ENCODE results near the gene KIF3C.
A peak's percentile ranks its signal among the peaks of the same experiment; 100 is the strongest.
"Not testable (repeated sequence)": the region's sequence is repeated elsewhere in the genome, so short reads cannot be mapped to it uniquely, and the experiment has no call there.

KIF3C gene

DNA sequence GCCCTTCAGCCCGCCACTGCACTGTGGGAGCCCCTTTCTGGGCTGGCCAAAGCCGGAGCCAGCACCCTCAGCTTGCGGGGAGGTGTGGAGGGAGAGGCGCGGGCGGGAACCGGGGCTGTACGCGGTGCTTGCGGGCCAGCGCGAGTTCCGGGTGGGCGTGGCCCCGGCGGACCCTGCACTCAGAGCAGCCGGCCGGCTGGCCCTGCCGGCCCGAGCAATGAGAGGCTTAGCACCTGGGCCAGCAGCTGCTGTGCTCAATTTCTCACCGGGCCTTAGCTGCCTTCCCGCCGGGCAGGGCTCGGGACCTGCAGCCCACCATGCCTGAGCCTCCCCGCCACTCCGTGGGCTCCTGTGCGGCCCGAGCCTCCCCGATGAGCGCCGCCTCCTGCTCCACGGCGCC lies 66.9 kb downstream of the KIF3C start:
- DNase-seq: not testable (repeated sequence)

DNA sequence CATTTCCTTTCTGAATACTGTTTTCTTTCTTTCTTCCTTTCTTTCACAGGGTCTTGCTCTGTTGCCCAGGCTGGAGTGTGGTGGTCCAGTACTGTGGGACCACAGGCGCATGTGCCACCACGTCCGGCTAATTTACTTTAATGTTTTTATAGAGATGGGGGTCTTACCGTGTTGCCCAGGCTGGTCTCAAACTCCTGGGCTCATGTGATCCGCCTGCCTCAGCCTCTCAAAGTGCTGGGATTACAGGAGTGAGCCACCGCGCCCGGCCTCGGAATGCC lies 68.7 kb downstream of the KIF3C start:
- DNase-seq: not testable (repeated sequence)

DNA sequence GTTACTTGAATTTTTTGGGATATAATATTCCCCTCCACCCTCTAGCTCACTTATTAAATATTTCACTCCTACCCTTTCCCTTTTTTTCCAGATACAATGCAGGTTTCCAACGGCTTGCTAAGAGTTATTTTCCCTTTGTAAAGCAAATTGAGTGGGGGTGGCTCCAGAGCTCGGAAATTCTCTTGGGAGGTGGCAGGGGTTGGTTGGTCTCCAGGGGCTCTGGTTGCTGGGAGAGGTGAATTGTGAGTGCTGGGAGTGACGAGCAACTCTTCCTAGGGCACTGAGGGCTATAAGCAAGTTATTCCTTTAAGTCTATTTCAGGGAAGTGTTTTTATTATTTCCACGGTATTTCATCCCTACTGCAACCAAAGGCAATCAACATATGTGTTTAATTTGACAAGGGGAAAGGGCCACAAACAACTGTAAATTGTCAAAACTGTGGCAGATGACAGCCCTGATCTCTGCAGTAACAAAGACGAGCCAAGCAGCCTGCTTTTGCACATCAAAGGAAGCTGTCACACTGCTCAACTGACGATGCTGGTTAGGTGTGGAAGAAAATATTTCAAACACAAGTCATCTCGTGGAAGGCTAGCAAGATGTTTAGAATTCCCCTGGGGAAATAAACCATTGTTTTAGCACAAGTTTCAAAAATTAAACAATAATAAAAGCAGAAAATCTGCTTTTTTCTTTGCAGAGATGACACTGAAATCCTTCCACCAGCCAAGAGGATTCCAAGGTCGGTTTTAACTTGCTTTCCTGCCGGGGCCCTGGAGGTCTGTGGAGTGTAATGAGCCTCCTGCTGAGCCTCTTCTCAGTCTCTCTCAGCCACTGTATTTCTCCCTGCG lies 69.2 kb downstream of the KIF3C start:
- no peak for DNase-seq

DNA sequence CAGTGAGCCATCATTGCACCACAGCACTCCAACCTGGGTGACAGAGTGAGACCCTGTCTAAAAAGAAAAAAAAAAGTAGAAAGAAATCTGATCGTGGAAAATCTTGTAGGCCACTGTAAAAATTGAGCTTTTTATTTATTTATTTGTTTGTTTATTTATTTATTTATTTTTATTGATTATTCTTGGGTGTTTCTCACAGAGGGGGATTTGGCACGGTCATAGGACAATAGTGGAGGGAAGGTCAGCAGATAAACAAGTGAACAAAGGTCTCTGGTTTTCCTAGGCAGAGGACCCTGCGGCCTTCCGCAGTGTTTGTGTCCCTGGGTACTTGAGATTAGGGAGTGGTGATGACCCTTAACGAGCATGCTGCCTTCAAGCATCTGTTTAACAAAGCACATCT lies 72.7 kb downstream of the KIF3C start:
- not testable (repeated sequence) for DNase-seq

DNA sequence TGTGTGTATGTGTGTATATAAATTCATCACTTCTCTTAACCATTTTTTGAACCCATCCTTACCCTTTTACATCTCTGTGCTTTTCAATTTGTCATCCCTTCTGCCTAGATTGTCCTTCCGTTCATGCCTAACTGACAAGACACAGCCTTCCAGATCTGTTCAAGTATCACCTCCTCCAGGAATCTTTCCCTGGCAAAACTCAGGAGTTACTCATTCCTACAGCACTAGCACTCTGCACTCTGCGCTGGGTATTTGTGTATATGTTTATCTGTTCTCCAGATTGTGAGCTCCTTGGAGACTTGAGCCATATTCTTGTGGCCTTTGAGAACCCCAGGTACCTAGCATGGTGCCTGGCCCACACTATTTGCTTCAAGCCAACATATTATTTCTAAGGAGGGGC lies 77.2 kb downstream of the KIF3C start:
- no peak for DNase-seq

DNA sequence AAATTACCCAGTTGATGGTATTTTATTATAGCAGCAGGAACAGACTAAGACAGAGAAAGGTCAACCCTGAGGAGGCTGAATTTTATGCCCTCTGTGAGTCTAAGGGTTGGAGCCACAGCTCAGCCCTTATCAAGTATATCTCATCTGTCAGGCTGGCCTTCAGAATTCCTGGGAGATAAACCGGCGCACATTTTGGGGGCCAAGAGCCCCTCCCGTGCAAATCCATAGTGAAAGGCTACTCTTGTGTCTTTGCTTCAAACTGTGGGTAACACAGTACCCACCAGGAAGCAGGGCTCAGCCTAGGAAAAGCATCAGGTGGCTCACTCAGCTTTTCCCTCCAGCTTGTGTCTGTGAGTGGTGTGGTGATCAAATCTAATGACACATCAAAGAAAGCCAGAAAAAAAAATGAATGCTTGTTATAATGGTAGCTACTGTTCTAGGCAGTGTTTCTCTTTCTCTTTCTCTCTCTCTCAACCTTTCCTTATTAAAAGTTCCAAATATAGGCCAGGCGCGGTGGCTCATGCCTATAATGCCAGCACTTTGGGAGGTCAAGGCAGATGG lies 79.0 kb downstream of the KIF3C start:
- no peak for DNase-seq

DNA sequence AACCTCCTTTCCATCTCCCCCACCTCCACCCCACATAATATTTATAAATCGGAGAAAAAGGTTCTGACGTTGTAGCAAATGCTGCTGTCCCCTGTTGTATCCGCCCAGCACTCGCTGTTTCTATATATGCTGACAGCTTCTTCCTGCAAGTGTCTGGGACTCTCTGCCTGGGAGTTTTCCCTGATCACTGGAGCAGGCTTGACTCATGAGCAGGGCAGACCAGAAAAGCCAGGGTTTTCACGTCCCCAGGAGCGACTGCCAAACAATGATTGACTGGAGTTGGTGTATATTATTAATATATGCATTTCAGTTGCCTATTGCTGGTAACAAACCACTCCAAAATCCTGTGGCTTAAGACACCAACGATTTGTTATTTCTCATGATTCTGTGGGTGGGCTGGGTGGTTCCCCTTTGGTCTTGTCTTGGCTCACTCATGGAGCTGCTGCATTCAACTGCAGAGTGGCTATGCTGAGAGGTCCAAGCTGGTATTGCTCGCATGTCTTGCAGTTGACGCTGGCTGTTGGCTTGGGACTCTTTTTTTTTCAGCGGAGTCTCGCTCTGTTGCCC lies 82.8 kb downstream of the KIF3C start:
- DNase-seq: no peak

DNA sequence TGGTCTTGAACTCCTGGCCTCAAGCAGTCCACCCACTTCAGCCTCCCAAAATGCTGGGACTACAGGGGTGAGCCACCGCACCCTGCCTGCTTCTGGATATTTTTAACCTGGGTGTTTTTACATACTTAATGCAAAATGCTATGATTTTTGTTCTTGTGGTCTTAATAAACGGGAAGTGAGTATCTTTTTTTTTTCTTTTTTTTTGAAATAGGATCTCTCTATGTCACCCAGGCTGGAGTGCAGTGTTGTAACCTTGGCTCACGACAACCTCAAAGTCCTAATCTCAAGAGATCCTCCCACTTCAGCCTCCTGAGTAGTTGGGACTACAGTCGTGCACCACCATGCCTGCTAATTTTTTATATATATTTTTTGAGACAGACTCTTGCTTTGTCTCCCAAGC lies 84.8 kb downstream of the KIF3C start:
- DNase-seq: no peak

DNA sequence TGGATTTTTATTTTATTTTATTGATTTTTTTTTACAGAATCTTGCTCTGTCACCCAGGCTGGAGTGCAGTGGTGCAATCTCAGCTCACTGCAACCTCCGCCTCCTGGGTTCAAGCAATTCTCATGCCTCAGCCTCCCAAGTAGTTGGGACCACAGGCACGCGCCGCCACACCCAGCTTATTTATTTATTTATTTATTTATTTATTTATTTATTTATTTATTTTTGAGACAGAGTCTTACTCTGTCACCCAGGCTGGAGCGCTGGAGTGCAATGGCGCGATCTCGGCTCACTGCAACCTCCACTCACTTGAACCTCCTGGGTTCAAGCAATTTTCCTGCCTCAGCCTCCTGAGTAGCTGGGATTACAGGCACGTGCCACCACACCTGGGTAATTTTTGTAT lies 86.0 kb downstream of the KIF3C start:
- DNase-seq: not testable (repeated sequence)

DNA sequence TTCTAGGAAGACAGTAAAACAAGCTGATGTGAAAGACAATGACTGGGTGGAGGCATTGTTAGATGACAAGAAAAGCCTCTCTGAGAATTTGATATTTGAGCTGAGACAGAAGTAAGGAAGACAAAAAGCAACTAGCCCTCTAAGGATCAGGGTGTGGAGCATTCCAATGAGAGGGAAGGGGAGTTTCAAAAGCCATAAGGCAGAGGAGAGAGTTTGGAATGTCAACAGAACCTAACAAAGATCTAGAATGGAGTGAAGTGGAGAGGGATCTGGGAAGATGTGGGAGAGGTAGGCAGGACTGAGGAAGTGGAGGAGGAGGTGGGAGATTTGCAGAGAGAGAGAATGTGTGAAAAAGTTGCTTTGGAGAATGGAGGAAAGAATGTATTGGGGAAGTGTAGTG lies 86.7 kb downstream of the KIF3C start:
- no peak for DNase-seq

DNA sequence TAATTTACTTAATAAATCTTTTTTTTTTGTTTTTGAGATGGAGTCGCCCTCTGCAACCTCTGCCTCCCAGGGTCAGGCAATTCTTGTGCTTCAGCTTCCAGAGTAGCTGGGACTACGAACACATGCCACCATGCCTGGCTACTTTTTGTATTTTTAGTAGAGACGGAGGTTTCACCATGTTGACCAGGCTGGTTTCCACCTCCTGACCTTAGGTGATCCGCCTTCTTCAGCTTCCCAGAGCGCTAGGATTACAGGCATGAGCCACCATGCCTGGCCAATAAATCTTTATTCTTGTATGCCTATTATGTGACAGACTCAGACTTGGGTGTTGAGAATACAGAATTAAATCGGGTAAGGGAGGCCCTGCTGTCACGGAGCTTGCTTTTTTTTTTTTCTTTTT lies 87.3 kb downstream of the KIF3C start:
- no peak for DNase-seq

DNA sequence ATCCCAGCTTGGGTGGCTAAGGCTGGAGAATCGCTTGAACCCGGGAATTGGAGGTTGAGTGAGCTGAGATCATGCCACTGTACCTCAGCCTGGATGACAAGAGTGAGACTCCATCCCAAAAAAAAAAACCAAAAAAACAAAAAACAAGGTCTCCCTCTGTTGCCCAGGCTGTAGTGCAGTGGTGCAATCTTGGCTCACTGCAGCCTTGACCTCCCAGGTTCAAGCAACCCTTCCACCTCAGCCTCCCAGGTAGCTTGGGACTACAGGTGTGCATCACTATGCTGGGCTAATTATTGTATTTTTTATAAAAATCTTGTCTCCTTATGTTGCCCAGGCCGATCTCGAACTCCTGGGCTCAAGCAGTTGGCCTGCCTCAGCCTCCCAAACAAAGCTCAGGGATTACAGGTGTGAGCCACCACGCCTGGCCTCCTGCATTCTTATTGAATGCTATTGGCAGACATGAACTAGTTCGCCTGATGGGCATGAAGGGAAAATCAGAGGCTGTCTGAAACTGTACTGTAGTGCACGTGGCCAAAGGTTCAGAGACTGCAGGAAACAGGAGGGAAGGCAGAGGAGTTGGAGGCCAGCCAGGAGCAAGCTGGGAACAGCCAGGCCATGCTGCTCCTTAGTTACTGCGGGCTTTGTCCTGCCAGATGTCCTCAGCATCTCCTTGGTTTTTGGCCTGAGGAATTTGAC lies 88.0 kb downstream of the KIF3C start:
- peak in 1 of 2 donors; percentile 30 for DNase-seq

DNA sequence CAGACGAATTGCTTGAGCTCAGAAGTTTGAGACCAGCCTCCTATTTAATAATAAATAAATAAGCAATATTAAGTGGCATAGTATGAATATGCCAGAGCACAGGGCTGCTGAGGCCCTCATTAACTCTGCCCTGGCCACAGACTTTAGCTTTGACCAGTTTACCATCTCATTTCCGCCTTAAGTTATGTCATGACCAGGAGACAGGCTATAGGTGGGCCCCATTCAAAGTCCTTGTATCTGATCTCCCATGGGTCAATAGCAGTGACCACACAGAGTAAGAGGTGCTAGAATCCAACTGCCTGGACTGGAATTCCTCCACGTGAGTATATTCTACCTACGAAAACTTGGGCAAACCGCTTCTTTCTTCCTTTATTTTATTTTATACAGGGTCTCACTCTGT lies 90.6 kb downstream of the KIF3C start:
- no peak for DNase-seq

DNA sequence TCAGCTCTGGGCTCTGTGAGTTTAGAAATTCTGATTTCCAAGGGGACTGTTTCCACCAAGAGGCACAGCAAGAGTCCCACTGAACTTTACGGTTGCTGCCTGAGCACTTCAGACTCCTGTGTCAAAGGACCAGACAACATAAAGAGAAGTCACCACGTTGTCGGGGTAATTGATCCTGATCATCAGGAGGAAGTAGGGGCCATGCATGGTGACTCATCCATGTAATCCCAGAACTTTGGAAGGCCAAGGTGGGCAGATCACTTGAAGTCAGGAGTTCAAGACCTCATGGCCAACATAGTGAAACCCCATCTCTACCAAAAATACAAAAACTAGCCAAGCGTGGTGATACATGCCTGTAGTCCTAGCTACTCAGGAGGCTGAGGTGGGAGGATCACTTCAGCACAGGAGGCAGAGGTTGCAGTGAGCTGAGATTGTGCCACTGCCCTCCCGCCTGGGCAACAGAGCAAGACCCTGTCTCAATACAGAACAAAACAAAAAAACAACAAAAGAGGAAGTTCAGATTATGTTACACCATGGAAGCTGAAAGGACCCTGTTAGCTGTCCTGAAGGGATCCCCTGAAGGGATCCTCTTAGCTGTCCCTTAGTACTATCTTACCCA lies 94.6 kb downstream of the KIF3C start:
- DNase-seq: no peak

DNA sequence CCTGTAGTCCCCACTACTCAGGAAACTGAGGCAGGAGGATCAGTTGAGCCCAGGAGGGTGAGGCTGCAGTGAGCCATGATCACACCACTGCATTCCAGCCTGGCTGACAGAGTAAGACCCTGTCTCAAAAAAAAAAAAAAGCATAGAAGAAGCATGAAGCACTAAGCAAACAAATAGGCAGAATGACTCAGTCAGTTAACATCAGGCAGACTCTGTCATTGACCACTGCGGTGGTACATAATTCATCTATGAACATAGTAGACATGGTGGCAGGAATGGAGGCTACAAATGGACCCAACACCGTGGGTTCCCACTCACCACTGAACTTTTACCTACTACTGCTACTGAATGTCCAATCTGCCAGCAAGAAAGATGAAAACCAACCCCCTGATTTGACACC lies 96.4 kb downstream of the KIF3C start:
- DNase-seq: no peak

DNA sequence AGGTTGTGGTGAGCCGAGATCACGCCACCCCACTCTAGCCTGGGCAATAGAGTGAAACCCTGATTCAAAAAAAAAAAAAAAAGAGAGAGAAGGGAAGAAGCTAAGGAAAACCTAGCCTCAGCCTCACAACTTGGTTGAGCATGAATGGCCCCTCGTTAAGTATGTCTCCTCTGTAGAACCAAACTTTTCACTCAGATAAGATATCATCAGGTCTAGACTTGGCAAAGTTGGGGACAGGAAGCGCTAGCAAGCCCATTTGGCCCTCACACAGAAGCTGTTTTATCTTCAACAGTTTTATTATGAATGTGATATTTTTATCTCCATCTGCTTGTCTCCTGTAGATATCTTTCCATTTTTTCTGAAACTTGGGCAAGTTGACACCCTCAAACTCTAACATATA lies 100.5 kb downstream of the KIF3C start:
- DNase-seq: no peak

DNA sequence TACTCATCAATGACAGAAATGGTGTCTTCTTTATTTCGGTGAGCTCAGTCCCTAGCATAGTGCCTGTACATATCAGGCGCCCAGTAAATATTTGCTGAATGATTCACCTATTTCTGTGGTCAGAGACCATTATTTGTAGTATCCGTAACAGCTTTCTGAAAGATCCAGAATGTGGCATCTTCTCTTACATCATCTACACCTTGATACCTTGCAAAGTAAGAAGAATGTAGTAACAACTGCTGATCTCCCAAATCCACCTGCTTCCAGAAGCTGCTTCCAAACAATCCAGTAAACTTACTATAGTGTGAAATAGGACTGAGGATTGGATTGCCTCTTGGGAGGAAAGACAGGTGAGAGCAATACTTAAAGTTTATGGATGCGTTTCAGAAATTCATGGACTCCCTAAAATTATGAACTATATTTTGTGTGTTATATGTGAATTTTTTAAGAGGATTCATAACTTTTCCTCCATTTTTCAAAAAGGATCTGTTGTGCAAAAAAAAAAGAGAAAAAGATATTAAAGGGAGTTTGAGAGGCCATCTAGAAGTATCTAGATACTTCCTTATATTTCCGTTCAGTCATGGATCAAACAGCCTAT lies 103.1 kb downstream of the KIF3C start:
- no peak for DNase-seq

DNA sequence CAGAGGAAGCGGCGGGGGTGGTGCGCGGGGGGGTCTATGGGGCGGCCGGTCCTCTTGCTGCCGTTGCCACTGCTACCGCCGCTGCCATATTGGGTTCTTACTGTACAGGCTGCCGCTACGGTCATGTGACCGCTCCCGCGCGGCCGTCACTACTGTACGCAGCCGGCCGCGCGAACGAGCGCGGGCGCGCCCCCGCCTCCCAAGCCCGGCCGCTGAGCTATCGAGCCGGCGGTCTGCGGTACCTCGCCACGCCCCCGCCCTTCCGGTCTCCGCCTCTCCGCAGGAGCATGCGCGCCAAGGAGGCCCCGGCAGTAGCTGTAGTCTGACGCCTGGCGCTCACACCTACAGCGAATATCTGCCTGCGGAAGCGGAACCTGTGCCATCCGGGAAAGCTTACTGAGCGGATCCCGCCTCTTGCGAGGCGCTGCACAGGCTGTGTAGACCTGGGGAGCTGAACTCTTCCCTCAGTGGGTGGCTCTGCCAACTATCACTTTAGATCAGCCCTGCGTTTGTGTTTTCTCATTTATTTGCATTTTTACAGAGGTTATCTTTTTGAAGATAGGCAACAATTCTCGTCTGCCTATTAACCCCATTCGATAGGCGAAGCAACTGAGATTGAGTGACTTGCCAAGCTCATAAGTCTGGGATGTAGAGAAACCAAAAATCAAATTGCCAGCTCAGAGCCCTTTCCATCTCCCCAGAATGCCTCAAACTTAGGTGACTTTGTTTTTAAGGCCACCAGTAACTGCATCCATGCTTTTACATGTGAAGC lies 103.8 kb downstream of the KIF3C start, which contains the start of gene ASXL2:
Gene ASXL2 (minus strand): TSS at position 127 of the 772 bp plus-strand sequence. CDS start 265 bp downstream, outside the sequence.
- peak; percentile 94 to 95 for DNase-seq

DNA sequence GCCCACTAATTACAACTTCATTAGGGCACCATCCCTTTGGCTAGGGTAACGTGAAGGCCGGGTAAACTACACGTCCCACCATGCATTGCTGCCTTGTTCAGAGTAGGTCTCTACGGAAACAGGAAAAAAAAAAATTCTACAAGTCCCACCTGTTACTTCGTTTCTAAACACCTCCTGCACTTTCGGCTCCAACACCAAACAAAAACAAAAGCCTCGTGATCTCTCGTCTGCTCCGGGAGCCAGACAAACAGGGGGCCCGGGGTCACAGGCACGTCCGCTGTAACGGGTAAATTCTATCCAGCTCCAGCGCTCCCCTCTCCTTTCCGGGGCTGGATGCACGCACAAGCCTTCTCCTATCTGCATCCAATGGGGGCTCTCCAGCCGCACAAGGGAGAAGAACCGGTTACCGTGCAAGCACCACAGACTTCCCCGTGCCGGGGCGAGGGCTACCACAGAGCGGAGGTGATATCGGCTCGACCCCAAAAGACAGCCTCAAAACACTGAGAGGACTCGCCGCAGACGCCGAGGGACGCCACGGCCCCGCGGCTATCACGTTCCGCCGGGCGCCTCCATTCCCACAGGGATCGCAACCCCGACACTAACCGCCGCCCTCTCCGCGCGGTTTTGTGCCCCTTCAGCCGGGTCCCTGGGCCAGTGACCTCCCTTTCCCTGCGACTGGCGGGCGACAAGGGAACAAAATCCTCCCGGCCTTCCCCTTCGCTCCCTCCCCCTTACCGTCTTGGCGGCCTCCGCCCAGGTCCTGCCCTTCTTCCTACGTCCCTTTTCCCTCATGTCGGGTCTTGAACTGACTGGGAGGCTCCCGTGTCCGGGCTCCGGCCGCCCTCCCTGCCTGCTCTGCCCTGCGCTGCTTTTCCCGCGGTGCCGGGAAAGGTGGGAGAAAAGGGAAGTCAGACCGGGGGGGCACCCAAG lies 104.6 kb downstream of the KIF3C start:
- DNase-seq: peak; percentile 59 to 60

Data from hippocampal formation (tissue), 2 donors.